K562 (cell line): ENCODE data around the gene TOR1AIP2. TPM values are rescaled to one million over a fixed set of nuclear protein-coding genes. Genes with fewer than 3 reads are reported as not detected.

Experiments
- ATAC-seq: fragments of 200-7000 bp; cut with Tn5 transposase; 3 replicates; pipeline ENCODE4 v1.9.1; 2020; ENCODE audit warnings: moderate library complexity
- BruUV-seq: library from RNA; stranded (reverse); fragments of 400-500 nt; replicated peaks from 2 replicates; lab custom pipeline; 2021; lab: Mats Ljungman, UMichigan
- CTCF ChIA-PET: fragments of 300-600 bp; formaldehyde crosslinking; extraction: SDS; loops from one replicate; lab custom pipeline; 2021; ENCODE audit warnings: low intra/inter-chr PET ratio; lab: Yijun Ruan, JAX
- POLR2A ChIA-PET: fragments of 300-600, 350-650 bp; sonication (Branson Sonifier 250); formaldehyde crosslinking; extraction: SDS; loops from one replicate; lab custom pipeline; 2021; ENCODE audit warnings: antibody characterized with exemption, inconsistent platforms; lab: Yijun Ruan, JAX
- DNase-seq, 4 experiments: peaks; one replicate each; pipeline versions ENCODE4 v3.0.0 to v3.0.0-alpha.2; 2011 to 2018; ENCODE audit warnings: low spot score in 3 of 4, mixed read lengths in 3 of 4; ENCODE audit errors: extremely low read depth in 1 of 4
- FAIRE-seq: peaks from 2 replicates; lab custom pipeline; 2011; peaks lifted over from hg19 to GRCh38; lab: Jason Lieb, UNC
- H2AFZ ChIP-seq: 2 replicates; pipeline ENCODE4 v1.6.0; 2011; ENCODE audit warnings: low read depth, low read length, control low read depth, inconsistent platforms
- H3K27ac ChIP-seq: fragments of 200-600 bp; 3 replicates; pipeline ENCODE4 v1.8.0; 2011; ENCODE audit warnings: low read depth, mild to moderate bottlenecking, control low read depth, inconsistent platforms, low read length, moderate library complexity, mixed read lengths; ENCODE audit errors: extremely low read depth
- H3K27me3 ChIP-seq, 2 experiments: fragments of 300-600 bp in 1 of 2; 2 replicates in 1 of 2; 3 replicates in 1 of 2; pipeline versions ENCODE4 v1.6.0 to v1.8.0; 2011; ENCODE audit warnings: inconsistent platforms in 2 of 2, low read length in 2 of 2, mild to moderate bottlenecking in 1 of 2, mixed read lengths in 1 of 2, moderate library complexity in 1 of 2; ENCODE audit not compliant: control insufficient read depth in 2 of 2, insufficient read depth in 2 of 2
- H3K36me3 ChIP-seq: fragments of 300-600 bp; 3 replicates; pipeline ENCODE4 v1.8.0; 2011; ENCODE audit warnings: mild to moderate bottlenecking, low read length, inconsistent platforms; ENCODE audit not compliant: control insufficient read depth, insufficient read depth
- H3K4me1 ChIP-seq, 2 experiments: fragments of 200-600 bp in 1 of 2; replicated peaks in 1 of 2; 2 replicates in 1 of 2; 3 replicates in 1 of 2; pipeline versions ENCODE4 v1.5.1 to v1.8.0; 2011; ENCODE audit warnings: inconsistent platforms in 2 of 2, low read length in 2 of 2, mild to moderate bottlenecking in 1 of 2, mixed read lengths in 1 of 2, moderate library complexity in 1 of 2; ENCODE audit not compliant: control insufficient read depth in 2 of 2, insufficient read depth in 2 of 2
- H3K4me2 ChIP-seq: 2 replicates; pipeline ENCODE4 v1.6.1; 2011; ENCODE audit warnings: low read length, control low read depth, inconsistent platforms, mixed read lengths; ENCODE audit not compliant: insufficient read depth
- H3K4me3 ChIP-seq: fragments of 200-600 bp; sonication (generic), shearing (Covaris generic); 2 replicates; pipeline ENCODE4 v1.5.1; 2016; ENCODE audit warnings: control low read depth, inconsistent platforms
- H3K79me2 ChIP-seq: fragments of 200-600 bp; 3 replicates; pipeline ENCODE4 v1.8.0; 2011; ENCODE audit warnings: low read length, inconsistent platforms; ENCODE audit not compliant: control insufficient read depth, insufficient read depth
- H3K9ac ChIP-seq, 2 experiments: 2 replicates each; pipeline versions ENCODE4 v1.6.0 to v1.6.1; 2011; ENCODE audit warnings: low read depth in 2 of 2, low read length in 2 of 2, control low read depth in 1 of 2, inconsistent platforms in 1 of 2, mild to moderate bottlenecking in 1 of 2, mixed read lengths in 1 of 2; ENCODE audit not compliant: insufficient read depth in 1 of 2
- H3K9me1 ChIP-seq: one replicate; pipeline ENCODE4 v1.6.0; 2011; ENCODE audit warnings: inconsistent platforms, mild to moderate bottlenecking, low read length, moderate library complexity; ENCODE audit not compliant: control insufficient read depth, insufficient read depth
- H3K9me3 ChIP-seq: replicated peaks from 2 replicates; pipeline ENCODE4 v1.5.1; 2011; ENCODE audit warnings: low read depth, low read length, inconsistent platforms; ENCODE audit not compliant: control insufficient read depth, insufficient read depth
- H4K20me1 ChIP-seq: replicated peaks from 2 replicates; pipeline ENCODE4 v1.6.1; 2011; ENCODE audit warnings: low read length, inconsistent platforms, mixed read lengths; ENCODE audit not compliant: control insufficient read depth, insufficient read depth
- ASH1L ChIP-seq: fragments of 450-650 bp; IDR thresholded peaks from 2 replicates; pipeline ENCODE4 v1.6.1; 2018; ENCODE audit warnings: borderline replicate concordance, mild to moderate bottlenecking, low read depth; ENCODE audit not compliant: partially characterized antibody
- FOS ChIP-seq: IDR thresholded peaks from 3 replicates; pipeline ENCODE4 v1.6.1; 2011; ENCODE audit not compliant: insufficient read length; ENCODE audit errors: extremely low read depth
- HNRNPK ChIP-seq: fragments of 200-400 bp; formaldehyde crosslinking; IDR thresholded peaks from one replicate; pipeline ENCODE4 v1.6.1; 2018; ENCODE audit warnings: mild to moderate bottlenecking, low read depth, low read length; ENCODE audit not compliant: poor library complexity, severe bottlenecking
- ILF3 ChIP-seq: fragments of 450-650 bp; IDR thresholded peaks from 2 replicates; pipeline ENCODE4 v1.6.1; 2018; ENCODE audit warnings: antibody characterized with exemption, mild to moderate bottlenecking, moderate library complexity, borderline replicate concordance
- PTBP1 ChIP-seq: fragments of 200-400 bp; formaldehyde crosslinking; IDR thresholded peaks from 2 replicates; pipeline ENCODE4 v1.6.1; 2017; ENCODE audit warnings: low read depth, low read length
- ZNF124 ChIP-seq: sonication (generic); formaldehyde crosslinking; IDR thresholded peaks from 2 replicates; pipeline ENCODE4 v1.8.1; 2022; ENCODE audit warnings: missing genetic modification reagents
- ZNF778 ChIP-seq: fragments of 450-650 bp; formaldehyde crosslinking; IDR thresholded peaks from 2 replicates; pipeline ENCODE4 v1.4.0; 2020; ENCODE audit warnings: mild to moderate bottlenecking, moderate library complexity
- WGBS: fragments of 100-300 bp; shearing (Covaris generic); methylation state at CpG from one replicate; pipeline ENCODE4 v1.1.6; 2016; ENCODE audit warnings: low coverage, mixed read lengths; ENCODE audit not compliant: insufficient coverage; ENCODE audit errors: missing lambda C conversion rate; 5-methylcytosine and 5-hydroxymethylcytosine counted together
- in situ Hi-C: fragments of 300-500 bp; cut with MboI; formaldehyde crosslinking; loops from 4 replicates; pipeline ENCODE4 v1.15.0; 2018; ENCODE audit warnings: inconsistent platforms, mixed read lengths
- intact Hi-C: fragments of 100-400 bp; cut with micrococcal nuclease; formaldehyde crosslinking; loops from 2 replicates; pipeline ENCODE4 v1.14.2; 2022
- polyA plus RNA-seq, 8 experiments: library from polyadenylated mRNA; depleted of rRNA in 4 of 8; stranded (reverse) in 5 of 8; unstranded in 3 of 8; fragments of >200 nt; fragmentation: Nextera tagmentation in 2 of 8; fragmentation: Illumina TruSeq in 1 of 8; extraction: Ambion mirVana in 2 of 8; extraction: Trizol in 1 of 8; gene quantifications; 2 replicates each; pipeline versions ENCODE4 v1.2.1 to v1.2.3, GENCODE V29; 2011 to 2014; ENCODE audit warnings: inconsistent platforms in 1 of 8, missing spikeins in 1 of 8
- total RNA-seq, 7 experiments: library from RNA; depleted of rRNA in 6 of 7; stranded (reverse); fragments of >200 nt in 6 of 7; fragmentation: Illumina TruSeq in 2 of 7; extraction: Trizol in 2 of 7; gene quantifications; 2 replicates each; pipeline versions ENCODE4 v1.2.1 to v1.2.3, GENCODE V29; 2011 to 2021; ENCODE audit warnings: low replicate concordance in 1 of 7

The TOR1AIP2 gene
- total and polyA plus RNA-seq, 9 of the 15 experiments (the other 6 are each of a cell fraction or from before 2014, with no cell fraction given): 16.7 to 122 (median 41.4) TPM

GRCh38 chr1:179821524-179821923 lies 56.1 kb downstream of the TOR1AIP2 start:
- no peak overlapping the region; the same call in 1 of the 2 replicates for H2AFZ ChIP-seq
- intact Hi-C loops: no loop called here
- no peak for DNase-seq
- no peaks in the 10 kb centered on the region for H3K9me1 ChIP-seq
- POLR2A ChIA-PET: interaction anchor here (1.0 to 3.8 kb wide), 3 partner anchors 8 to 39 kb away, joined by 3 to 14 read pairs (median 3); no protein-coding TSS in a partner anchor
- no peak for ATAC-seq
- no TSS peak for BruUV-seq
- no peaks in the 10 kb centered on the region for H3K79me2 ChIP-seq
- H3K4me3 ChIP-seq: no peak overlapping the region
- peaks cover 2 to 34% of the 10 kb centered on the region in 2 experiments; a peak in 4 of 5 replicates for H3K27me3 ChIP-seq
- no peak for FAIRE-seq
- H3K36me3 ChIP-seq: no peaks in the 10 kb centered on the region
- TF ChIP-seq ILF3 (no peak), FOS (no peak)
- TF ChIP-seq, all 486 proteins: peak for 0
- Histone ChIP-seq H4K20me1 (0 out of 2 replicates have a peak, but pooled peaks cover 3% of the 10 kb centered on the region), H3K9me3 (no peaks in the 10 kb centered on the region), H3K4me1 (peaks cover 20% of the 10 kb centered on the region in 2 experiments), H3K9ac (0 out of 4 replicates have a peak overlapping the region, but pooled peaks of 1 of the 2 experiments have one; percentile 2), H3K27ac (no peak overlapping the region), H3K4me2 (no peak overlapping the region)
- WGBS: 19% methylated on average over 9 of the region's 9 CpGs
- in situ Hi-C loops: no loop called here
- CTCF ChIA-PET: no interaction called here

GRCh38 chr1:179820226-179820970 lies 57.2 kb downstream of the TOR1AIP2 start:
- intact Hi-C loops: no loop called here
- no peak overlapping the region for H3K4me2 ChIP-seq
- no TSS peak for BruUV-seq
- no peaks in the 10 kb centered on the region for H3K9me1 ChIP-seq
- no peak overlapping the region for H2AFZ ChIP-seq
- 0 out of 2 replicates have a peak, but pooled peaks cover 3% of the 10 kb centered on the region for H4K20me1 ChIP-seq
- POLR2A ChIA-PET: interaction anchor here (0.8 to 3.8 kb wide), 4 partner anchors 7 to 26 kb away, joined by 3 to 14 read pairs (median 4); no protein-coding TSS in a partner anchor
- no peaks in the 10 kb centered on the region for H3K79me2 ChIP-seq
- no peak overlapping the region for H3K4me3 ChIP-seq
- TF ChIP-seq ASH1L: no peak
- TF ChIP-seq ZNF778 (CRISPR knock-in tag): no peak
- TF ChIP-seq ZNF124: no peak
- TF ChIP-seq HNRNPK: no peak
- no peak for TF ChIP-seq PTBP1
- TF ChIP-seq, all 486 proteins: peak for 0
- CTCF ChIA-PET: no interaction called here
- no peak overlapping the region for H3K27ac ChIP-seq
- DNase-seq (no peak), ATAC-seq (no peak), FAIRE-seq (no peak)
- H3K4me1 ChIP-seq: peaks cover 20 to 23% of the 10 kb centered on the region in 2 experiments
- H3K9ac ChIP-seq: no peak overlapping the region
- H3K9me3 ChIP-seq: no peaks in the 10 kb centered on the region
- in situ Hi-C loops: no loop called here
- peaks cover 11 to 36% of the 10 kb centered on the region in 2 experiments for H3K27me3 ChIP-seq
- WGBS: 31% methylated on average over 9 of the region's 9 CpGs
- H3K36me3 ChIP-seq: no peaks in the 10 kb centered on the region
